HG02642 (cell line): ENCODE measurements around the gene HSH2D.
"Not testable (repeated sequence)": the region's sequence is repeated elsewhere in the genome, so short reads cannot be mapped to it uniquely, and the experiment has no call there.

Experiments used
- ATAC-seq: cut with Tn5 transposase; IDR thresholded peaks from one replicate; pipeline ENCODE4 v1.9.1; 2021; ENCODE audit warnings: mild to moderate bottlenecking; ENCODE audit not compliant: unreplicated experiment, poor library complexity

HSH2D gene

GRCh38 chr19:16153582-16154336, 10.3 kb downstream of the HSH2D start:
- no peak for ATAC-seq

- ATAC-seq, result no peak
These were observed 11.1 kb downstream of the HSH2D start for GRCh38 chr19:16154557-16154956.

- no peak for ATAC-seq
These were observed 11.6 kb downstream of the HSH2D start for GRCh38 chr19:16155128-16155527.

- ATAC-seq, result no peak
These were observed 13.4 kb downstream of the HSH2D start for GRCh38 chr19:16156904-16157303.

GRCh38 chr19:16157601-16158000, 14.1 kb downstream of the HSH2D start:
- no peak for ATAC-seq

- no peak for ATAC-seq
These were observed 16.2 kb downstream of the HSH2D start for GRCh38 chr19:16159655-16160054.

GRCh38 chr19:16160445-16160942, 17.0 kb downstream of the HSH2D start:
- no peak for ATAC-seq

GRCh38 chr19:16160943-16161560, 17.6 kb downstream of the HSH2D start:
- no peak for ATAC-seq

GRCh38 chr19:16161840-16162239, 18.4 kb downstream of the HSH2D start:
- no peak for ATAC-seq

- ATAC-seq, result no peak
These were observed 20.9 kb downstream of the HSH2D start for GRCh38 chr19:16164222-16164890.

- ATAC-seq, result no peak
These were observed 22.9 kb downstream of the HSH2D start for GRCh38 chr19:16166417-16166816.

- no peak for ATAC-seq
These were observed 23.6 kb downstream of the HSH2D start for GRCh38 chr19:16167055-16167454.

GRCh38 chr19:16168465-16169081, 25.1 kb downstream of the HSH2D start:
- no peak for ATAC-seq

- ATAC-seq, result no peak
These were observed 26.6 kb downstream of the HSH2D start for GRCh38 chr19:16170134-16170533.

GRCh38 chr19:16175954-16176353, 32.5 kb downstream of the HSH2D start:
- no peak for ATAC-seq

- ATAC-seq, result not testable (repeated sequence)
These were observed 35.4 kb downstream of the HSH2D start for GRCh38 chr19:16178866-16179265.

GRCh38 chr19:16180611-16181010, 37.1 kb downstream of the HSH2D start:
- no peak for ATAC-seq

- no peak for ATAC-seq
These were observed 41.2 kb downstream of the HSH2D start for GRCh38 chr19:16184665-16185122.

GRCh38 chr19:16185123-16185767, 41.8 kb downstream of the HSH2D start, which contains the start of gene FAM32A:
FAM32A (plus strand) TSS chr19:16185410; CDS start chr19:16185443, 33 bp downstream.
- ATAC-seq, result peak; percentile 92

GRCh38 chr19:16185768-16186123, 42.3 kb downstream of the HSH2D start:
- no peak for ATAC-seq
